Measurements from ENCODE around the gene VIPR1.

DNA sequence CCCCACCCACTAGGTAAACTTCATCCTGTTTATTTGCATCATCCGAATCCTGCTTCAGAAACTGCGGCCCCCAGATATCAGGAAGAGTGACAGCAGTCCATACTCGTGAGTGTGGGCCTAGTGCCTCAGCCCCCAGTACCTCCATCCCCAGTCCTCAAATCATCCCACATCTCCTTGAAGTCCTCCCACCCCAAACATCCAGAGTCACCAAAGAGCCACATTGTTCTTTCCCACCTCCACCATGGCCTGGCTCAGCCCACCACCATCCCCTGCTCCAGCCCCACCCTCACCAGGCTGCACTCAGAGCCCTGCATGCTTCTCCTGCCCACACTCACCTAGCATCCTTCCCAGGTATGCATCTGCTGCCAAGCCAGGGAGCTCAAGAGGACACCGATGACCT, 29.8 kb downstream of the VIPR1 start:
- TF ChIP-seq EZH2phosphoT487 (IDR thresholded peaks at IDR 0.05; ENCODE audit: insufficient read depth, low read depth): no peak
- TF ChIP-seq EZH2 (IDR thresholded peaks at IDR 0.05; ENCODE audit: insufficient read depth, poor library complexity, severe bottlenecking): no peak

Measured in GM23248 (cell line).